ENCODE results near the gene NELFCD. TPM values are rescaled to one million over a fixed set of nuclear protein-coding genes. Genes with fewer than 3 reads are reported as not detected.

NELFCD gene
- total and polyA plus RNA-seq, 10 of the 15 experiments (the other 5 are each of a cell fraction or from before 2014, with no cell fraction given) = 8.9 to 109 (median 82.9) TPM

DNA sequence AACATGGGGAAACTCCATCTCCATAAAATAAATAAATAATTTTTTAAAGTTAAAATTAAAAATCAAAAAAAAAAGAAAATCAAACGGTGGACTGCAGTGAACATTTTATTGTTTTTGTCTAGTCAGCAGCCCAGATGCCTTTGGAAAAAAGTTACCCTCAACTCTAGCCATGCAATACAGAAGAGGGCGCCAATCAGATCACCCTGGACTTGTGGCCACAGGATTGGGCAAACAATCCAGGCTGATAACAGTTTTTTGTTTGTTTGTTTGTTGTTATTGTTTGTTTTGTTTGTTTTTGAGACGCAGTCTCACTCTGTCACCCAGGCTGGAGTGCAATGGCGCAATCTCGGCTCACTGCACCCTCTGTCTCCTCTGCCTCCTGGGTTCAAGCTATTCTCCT lies 30.5 kb upstream of the NELFCD start:
- Histone ChIP-seq H3K9ac (ENCODE audit: control insufficient read depth, insufficient read depth, low read length) (no peak overlapping the region), H3K36me3 (ENCODE audit: control insufficient read depth in 2 of 2, insufficient read depth in 2 of 2, low read length in 1 of 2) (no peaks in the 10 kb centered on the region), H3K4me1 (ENCODE audit: control insufficient read depth, insufficient read depth, low read length) (peaks cover 4% of the 10 kb centered on the region; the same call in 1 of the 2 replicates), H3K4me2 (ENCODE audit: control insufficient read depth, insufficient read depth) (no peak overlapping the region), H3K9me3 (replicated peaks; ENCODE audit: control insufficient read depth, insufficient read depth, low read length) (no peaks in the 10 kb centered on the region), H3K27me3 (replicated peaks in 1 of 2; ENCODE audit: control insufficient read depth in 2 of 2, insufficient read depth in 2 of 2, low read length in 1 of 2) (no peaks in the 10 kb centered on the region), H3K27ac (ENCODE audit: control insufficient read depth, insufficient read depth) (no peak overlapping the region), H3K4me3 (no peak overlapping the region), H4K20me1 (ENCODE audit: control insufficient read depth, insufficient read depth) (no peaks in the 10 kb centered on the region), H2AFZ (ENCODE audit: control insufficient read depth, low read depth, low read length) (no peak overlapping the region), H3K79me2 (ENCODE audit: control insufficient read depth, insufficient read depth, low read length) (no peaks in the 10 kb centered on the region)
- FAIRE-seq (no peak), DNase-seq (ENCODE audit: low read depth, low spot score) (no peak), ATAC-seq (no peak)
- in situ Hi-C loops (cut with MboI) (no loop called here), intact Hi-C loops (cut with micrococcal nuclease; ENCODE audit: unreplicated experiment) (no loop called here)
- no TSS peak for BruUV-seq (replicated peaks)
- TF ChIP-seq ATF7 (IDR thresholded peaks at IDR 0.05; ENCODE audit: low read depth) (no peak), JUND (IDR thresholded peaks at IDR 0.05; ENCODE audit: low read depth, low read length) (no peak), SREBF2 (IDR thresholded peaks at IDR 0.05; ENCODE audit: low read length) (no peak), SREBF1 (IDR thresholded peaks at IDR 0.05; ENCODE audit: low read length) (no peak), IKZF1 (conservative IDR thresholded peaks at IDR 0.05) (no peak), POU2F2 (IDR thresholded peaks at IDR 0.05; ENCODE audit: borderline replicate concordance, low read depth, low read length) (no peak)
- TF ChIP-seq, protein P1, sequence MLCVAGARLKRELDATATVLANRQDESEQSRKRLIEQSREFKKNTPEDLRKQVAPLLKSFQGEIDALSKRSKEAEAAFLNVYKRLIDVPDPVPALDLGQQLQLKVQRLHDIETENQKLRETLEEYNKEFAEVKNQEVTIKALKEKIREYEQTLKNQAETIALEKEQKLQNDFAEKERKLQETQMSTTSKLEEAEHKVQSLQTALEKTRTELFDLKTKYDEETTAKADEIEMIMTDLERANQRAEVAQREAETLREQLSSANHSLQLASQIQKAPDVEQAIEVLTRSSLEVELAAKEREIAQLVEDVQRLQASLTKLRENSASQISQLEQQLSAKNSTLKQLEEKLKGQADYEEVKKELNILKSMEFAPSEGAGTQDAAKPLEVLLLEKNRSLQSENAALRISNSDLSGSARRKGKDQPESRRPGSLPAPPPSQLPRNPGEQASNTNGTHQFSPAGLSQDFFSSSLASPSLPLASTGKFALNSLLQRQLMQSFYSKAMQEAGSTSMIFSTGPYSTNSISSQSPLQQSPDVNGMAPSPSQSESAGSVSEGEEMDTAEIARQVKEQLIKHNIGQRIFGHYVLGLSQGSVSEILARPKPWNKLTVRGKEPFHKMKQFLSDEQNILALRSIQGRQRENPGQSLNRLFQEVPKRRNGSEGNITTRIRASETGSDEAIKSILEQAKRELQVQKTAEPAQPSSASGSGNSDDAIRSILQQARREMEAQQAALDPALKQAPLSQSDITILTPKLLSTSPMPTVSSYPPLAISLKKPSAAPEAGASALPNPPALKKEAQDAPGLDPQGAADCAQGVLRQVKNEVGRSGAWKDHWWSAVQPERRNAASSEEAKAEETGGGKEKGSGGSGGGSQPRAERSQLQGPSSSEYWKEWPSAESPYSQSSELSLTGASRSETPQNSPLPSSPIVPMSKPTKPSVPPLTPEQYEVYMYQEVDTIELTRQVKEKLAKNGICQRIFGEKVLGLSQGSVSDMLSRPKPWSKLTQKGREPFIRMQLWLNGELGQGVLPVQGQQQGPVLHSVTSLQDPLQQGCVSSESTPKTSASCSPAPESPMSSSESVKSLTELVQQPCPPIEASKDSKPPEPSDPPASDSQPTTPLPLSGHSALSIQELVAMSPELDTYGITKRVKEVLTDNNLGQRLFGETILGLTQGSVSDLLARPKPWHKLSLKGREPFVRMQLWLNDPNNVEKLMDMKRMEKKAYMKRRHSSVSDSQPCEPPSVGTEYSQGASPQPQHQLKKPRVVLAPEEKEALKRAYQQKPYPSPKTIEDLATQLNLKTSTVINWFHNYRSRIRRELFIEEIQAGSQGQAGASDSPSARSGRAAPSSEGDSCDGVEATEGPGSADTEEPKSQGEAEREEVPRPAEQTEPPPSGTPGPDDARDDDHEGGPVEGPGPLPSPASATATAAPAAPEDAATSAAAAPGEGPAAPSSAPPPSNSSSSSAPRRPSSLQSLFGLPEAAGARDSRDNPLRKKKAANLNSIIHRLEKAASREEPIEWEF (IDR thresholded peaks at IDR 0.05; ENCODE audit: insufficient replicate concordance, low read depth, low read length) = no peak
- TF ChIP-seq, protein P2, sequence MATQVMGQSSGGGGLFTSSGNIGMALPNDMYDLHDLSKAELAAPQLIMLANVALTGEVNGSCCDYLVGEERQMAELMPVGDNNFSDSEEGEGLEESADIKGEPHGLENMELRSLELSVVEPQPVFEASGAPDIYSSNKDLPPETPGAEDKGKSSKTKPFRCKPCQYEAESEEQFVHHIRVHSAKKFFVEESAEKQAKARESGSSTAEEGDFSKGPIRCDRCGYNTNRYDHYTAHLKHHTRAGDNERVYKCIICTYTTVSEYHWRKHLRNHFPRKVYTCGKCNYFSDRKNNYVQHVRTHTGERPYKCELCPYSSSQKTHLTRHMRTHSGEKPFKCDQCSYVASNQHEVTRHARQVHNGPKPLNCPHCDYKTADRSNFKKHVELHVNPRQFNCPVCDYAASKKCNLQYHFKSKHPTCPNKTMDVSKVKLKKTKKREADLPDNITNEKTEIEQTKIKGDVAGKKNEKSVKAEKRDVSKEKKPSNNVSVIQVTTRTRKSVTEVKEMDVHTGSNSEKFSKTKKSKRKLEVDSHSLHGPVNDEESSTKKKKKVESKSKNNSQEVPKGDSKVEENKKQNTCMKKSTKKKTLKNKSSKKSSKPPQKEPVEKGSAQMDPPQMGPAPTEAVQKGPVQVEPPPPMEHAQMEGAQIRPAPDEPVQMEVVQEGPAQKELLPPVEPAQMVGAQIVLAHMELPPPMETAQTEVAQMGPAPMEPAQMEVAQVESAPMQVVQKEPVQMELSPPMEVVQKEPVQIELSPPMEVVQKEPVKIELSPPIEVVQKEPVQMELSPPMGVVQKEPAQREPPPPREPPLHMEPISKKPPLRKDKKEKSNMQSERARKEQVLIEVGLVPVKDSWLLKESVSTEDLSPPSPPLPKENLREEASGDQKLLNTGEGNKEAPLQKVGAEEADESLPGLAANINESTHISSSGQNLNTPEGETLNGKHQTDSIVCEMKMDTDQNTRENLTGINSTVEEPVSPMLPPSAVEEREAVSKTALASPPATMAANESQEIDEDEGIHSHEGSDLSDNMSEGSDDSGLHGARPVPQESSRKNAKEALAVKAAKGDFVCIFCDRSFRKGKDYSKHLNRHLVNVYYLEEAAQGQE (IDR thresholded peaks at IDR 0.05; ENCODE audit: low read depth, low read length) = no peak
- ChIA-PET RAD21 (ENCODE audit: unreplicated experiment) (interaction anchor here (1.0 kb wide), 1 partner anchor 54 kb away, joined by 3 read pairs; no protein-coding TSS in a partner anchor), SMC1A (ENCODE audit: uncharacterized antibody, unreplicated experiment) (interaction anchor here (1.0 kb wide), 1 partner anchor 64 kb away, joined by 4 read pairs; no protein-coding TSS in a partner anchor), POLR2A (no interaction called here), CTCF (interaction anchor here (1.1 kb wide), 1 partner anchor 24 kb away, joined by 3 read pairs; no protein-coding TSS in a partner anchor)
- WGBS (ENCODE audit: insufficient coverage, insufficient replicate concordance, low lambda C conversion rate, missing lambda C conversion rate) = 70% methylated on average over 5 of the region's 5 CpGs
